ENCODE results near the gene IFNE. TPM values are rescaled to one million over a fixed set of nuclear protein-coding genes. Genes with fewer than 3 reads are reported as not detected.

IFNE gene
- total RNA-seq, 4 donors from 2014 or later, result 5.3 to 5.5 (median 5.3) TPM; not detected in 1

GRCh38 chr9:21516796-21517195 lies 34.7 kb upstream of the IFNE start:
- no peaks in the 10 kb centered on the region for H3K27me3 ChIP-seq
- no peaks in the 10 kb centered on the region for H3K36me3 ChIP-seq
- no peaks in the 10 kb centered on the region for H3K9me3 ChIP-seq
- no peak overlapping the region for H3K27ac ChIP-seq
- no peak overlapping the region for H3K4me3 ChIP-seq
- TF ChIP-seq POLR2A (IDR thresholded peaks at IDR 0.05), result no peak
- DNase-seq, result no peak
- no peaks in the 10 kb centered on the region for H3K4me1 ChIP-seq

GRCh38 chr9:21513431-21513830 lies 31.3 kb upstream of the IFNE start:
- Histone ChIP-seq H3K4me3 (no peak overlapping the region), H3K4me1 (no peaks in the 10 kb centered on the region), H3K27ac (no peak overlapping the region), H3K27me3 (no peaks in the 10 kb centered on the region), H3K9me3 (no peaks in the 10 kb centered on the region), H3K36me3 (no peaks in the 10 kb centered on the region)
- TF ChIP-seq POLR2A (IDR thresholded peaks at IDR 0.05), result no peak
- TF ChIP-seq CTCF (IDR thresholded peaks at IDR 0.05), result no peak
- DNase-seq, result no peak

GRCh38 chr9:21510806-21511205 lies 28.7 kb upstream of the IFNE start:
- no peak for TF ChIP-seq POLR2A (IDR thresholded peaks at IDR 0.05)
- TF ChIP-seq CTCF (IDR thresholded peaks at IDR 0.05), result no peak
- Histone ChIP-seq H3K4me1 (no peaks in the 10 kb centered on the region), H3K27ac (no peak overlapping the region), H3K4me3 (no peak overlapping the region), H3K9me3 (no peaks in the 10 kb centered on the region), H3K27me3 (no peaks in the 10 kb centered on the region), H3K36me3 (no peaks in the 10 kb centered on the region)
- DNase-seq, result no peak

DNA sequence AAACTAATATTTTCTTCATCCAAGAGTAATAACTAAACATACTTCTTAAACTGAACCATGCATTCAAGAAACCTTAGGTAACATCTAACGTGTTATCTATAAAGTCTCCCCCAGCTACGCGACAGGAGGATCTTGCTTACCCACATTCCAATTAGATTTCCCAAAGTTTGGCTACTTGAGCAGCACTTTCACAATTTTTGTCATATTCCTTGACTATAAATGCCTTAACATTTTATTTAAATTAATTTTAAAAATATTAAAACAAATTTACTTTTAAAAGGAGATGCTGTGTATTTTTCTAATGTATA lies 25.3 kb upstream of the IFNE start:
- H3K27ac ChIP-seq, result no peak overlapping the region
- TF ChIP-seq POLR2A (IDR thresholded peaks at IDR 0.05), result no peak
- TF ChIP-seq CTCF (IDR thresholded peaks at IDR 0.05), result no peak

DNA sequence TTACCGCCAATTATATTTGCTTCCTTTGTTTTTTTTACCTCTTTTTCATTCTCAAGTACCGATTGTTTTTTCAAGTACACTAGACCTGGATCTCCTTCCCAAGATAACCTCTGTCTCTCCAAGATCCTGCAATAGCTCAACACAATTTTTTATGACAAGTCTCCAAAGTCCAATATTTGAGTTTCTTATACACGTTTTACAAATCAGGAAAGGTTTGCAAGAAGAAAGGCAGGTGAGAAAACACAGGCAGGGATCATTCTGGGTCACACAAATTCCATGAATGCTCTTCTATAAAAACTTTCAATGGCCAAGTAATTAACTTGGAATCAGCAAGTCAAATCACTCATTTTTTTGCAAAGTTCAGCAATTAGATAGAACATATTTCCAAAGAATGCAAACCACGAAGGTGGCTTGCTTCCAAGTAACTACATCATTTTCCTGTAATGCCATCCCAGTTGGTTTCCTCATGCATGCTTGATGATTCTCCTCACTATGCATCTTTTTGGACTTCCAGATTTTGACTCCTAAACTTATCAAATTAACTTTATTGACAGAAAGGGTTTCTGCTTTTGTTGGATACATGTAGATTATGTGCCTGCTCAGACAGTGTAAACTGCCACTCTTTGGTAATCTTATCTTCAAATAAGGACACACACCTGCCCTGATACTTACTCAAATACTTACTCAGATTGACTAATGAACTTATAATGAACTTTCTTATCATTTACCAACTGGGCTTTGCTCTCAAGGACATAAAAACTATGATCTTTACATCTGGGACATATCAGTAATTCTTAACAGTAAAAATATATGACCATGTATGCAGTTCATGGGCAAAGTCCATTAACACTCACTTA lies 24.7 kb upstream of the IFNE start:
- Histone ChIP-seq H3K9me3 (no peaks in the 10 kb centered on the region), H3K27me3 (no peaks in the 10 kb centered on the region), H3K4me1 (no peaks in the 10 kb centered on the region), H3K36me3 (no peaks in the 10 kb centered on the region), H3K27ac (no peak overlapping the region), H3K4me3 (no peak overlapping the region)
- TF ChIP-seq CTCF (IDR thresholded peaks at IDR 0.05), result no peak
- TF ChIP-seq POLR2A (IDR thresholded peaks at IDR 0.05), result no peak
- no peak for DNase-seq

More for the DNA sequence above, 25.3 kb upstream of the IFNE start:
- Histone ChIP-seq H3K9me3 (no peaks in the 10 kb centered on the region), H3K4me1 (no peaks in the 10 kb centered on the region), H3K4me3 (no peak overlapping the region), H3K36me3 (no peaks in the 10 kb centered on the region), H3K27me3 (no peaks in the 10 kb centered on the region)
- DNase-seq, result no peak

DNA sequence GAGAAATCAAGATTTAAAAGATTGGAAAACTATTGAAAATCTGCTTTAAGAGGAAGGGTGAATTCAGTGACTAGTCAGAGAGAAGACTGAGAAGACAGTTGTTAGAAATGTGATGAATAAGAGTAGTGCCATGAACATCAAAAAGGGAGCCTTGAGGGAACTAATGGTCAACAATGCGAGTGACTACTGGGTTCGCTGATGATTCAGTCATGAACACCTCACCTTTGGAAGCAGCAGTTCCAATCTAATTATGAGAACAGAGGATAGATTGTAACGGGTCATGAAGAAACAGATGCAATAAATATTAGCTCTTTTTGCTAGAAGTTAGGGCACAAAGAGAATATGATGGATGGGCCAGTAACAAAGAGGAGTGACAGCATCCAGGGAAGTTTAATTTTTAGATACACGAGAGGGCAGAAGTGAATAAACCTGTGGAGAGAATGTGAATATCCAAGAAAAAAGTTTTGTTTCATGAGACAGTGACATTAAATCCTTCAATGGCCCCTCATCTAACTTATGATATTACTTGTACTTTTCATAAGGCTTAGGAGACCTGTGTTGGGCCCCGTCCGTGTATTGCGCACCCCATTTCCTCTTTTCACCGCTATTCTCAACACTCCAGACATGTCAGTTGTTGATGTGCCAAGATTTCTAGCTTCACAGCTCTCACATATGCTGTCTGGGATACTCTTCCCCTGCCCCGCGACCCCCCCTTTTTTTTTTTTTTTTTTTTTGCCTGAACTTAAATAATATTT lies 23.5 kb upstream of the IFNE start:
- H3K27me3 ChIP-seq, result no peaks in the 10 kb centered on the region
- H3K9me3 ChIP-seq, result no peaks in the 10 kb centered on the region
- H3K4me3 ChIP-seq, result no peak overlapping the region
- H3K27ac ChIP-seq, result no peak overlapping the region
- DNase-seq, result no peak
- H3K36me3 ChIP-seq, result no peaks in the 10 kb centered on the region
- no peak for TF ChIP-seq POLR2A (IDR thresholded peaks at IDR 0.05)
- TF ChIP-seq CTCF (IDR thresholded peaks at IDR 0.05), result no peak
- H3K4me1 ChIP-seq, result peaks cover 0 to under 1% (median 0%) of the 10 kb centered on the region in 4 donors

Data from Peyer's patch (tissue), 4 donors.